GM13976 (cell line): ENCODE data around the gene TLE6.

Source experiments
- DNase-seq: peaks from one replicate; pipeline ENCODE4 v3.0.0; 2012; ENCODE audit warnings: low spot score
- CTCF ChIP-seq: IDR thresholded peaks from 2 replicates; pipeline ENCODE4 v1.5.1; 2012; ENCODE audit warnings: borderline replicate concordance, mild to moderate bottlenecking; ENCODE audit not compliant: insufficient read depth; ENCODE audit errors: extremely low read depth, missing control alignments, control extremely low read depth
- in situ Hi-C: fragments of 300-500 bp; cut with MboI; formaldehyde crosslinking; loops from one replicate; pipeline ENCODE4 v1.12.0; 2022; ENCODE audit warnings: low sequenced_read_pairs, mixed read lengths, inconsistent platforms; ENCODE audit not compliant: unreplicated experiment

Gene TLE6

GRCh38 chr19:2973229-2973628 lies 4.1 kb upstream of the TLE6 start:
- no peak for DNase-seq
- in situ Hi-C loops, result no loop called here
- TF ChIP-seq CTCF, result no peak

- DNase-seq, result no peak
- no peak for TF ChIP-seq CTCF
- in situ Hi-C loops, result no loop called here
These were observed 2.9 kb upstream of the TLE6 start for GRCh38 chr19:2974342-2975041.

- in situ Hi-C loops, result no loop called here
- DNase-seq, result no peak
- no peak for TF ChIP-seq CTCF
These were observed 759 bp upstream of the TLE6 start for GRCh38 chr19:2976609-2977000.

GRCh38 chr19:2977746-2978138 lies 378 bp downstream of the TLE6 start:
- in situ Hi-C loops, result no loop called here
- peak; percentile 53 for DNase-seq

GRCh38 chr19:2978166-2978767 lies 903 bp downstream of the TLE6 start:
- TF ChIP-seq CTCF, result no peak
- DNase-seq, result no peak
- in situ Hi-C loops, result no loop called here

More at GRCh38 chr19:2977746-2978138, 378 bp downstream of the TLE6 start:
- TF ChIP-seq CTCF, result no peak

GRCh38 chr19:2978772-2979171 lies 1.4 kb downstream of the TLE6 start:
- in situ Hi-C loops, result no loop called here
- no peak for DNase-seq
- no peak for TF ChIP-seq CTCF
